Measurements from ENCODE around the gene LYZL1.

DNA sequence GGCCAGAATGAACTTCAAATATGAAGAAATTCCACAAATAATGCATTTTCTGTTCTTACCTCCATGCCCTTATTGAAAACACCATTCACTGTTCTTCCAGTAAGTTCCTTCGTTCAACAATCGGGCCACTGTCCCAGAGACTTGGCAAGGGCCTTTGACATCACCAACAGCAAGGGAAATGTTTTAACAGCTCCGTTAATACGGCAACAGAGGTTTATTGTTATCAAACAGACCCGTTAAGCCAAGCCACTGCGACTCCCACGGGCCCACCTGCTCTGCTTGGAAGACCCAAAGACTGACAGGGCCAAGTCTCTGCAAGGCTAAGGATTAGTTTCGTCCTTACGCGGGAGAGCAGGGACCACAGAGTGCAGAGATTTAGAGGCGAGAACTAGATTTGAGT, 43.4 kb upstream of the LYZL1 start:
- TF ChIP-seq ELF4 (IDR thresholded peaks at IDR 0.05), result no peak
- TF ChIP-seq SP1 (IDR thresholded peaks at IDR 0.05), result no peak
- no peak for TF ChIP-seq CTBP1 (IDR thresholded peaks at IDR 0.05; ENCODE audit: borderline replicate concordance)
